GM23338 (cell line): ENCODE data around the gene NQO1. TPM values are rescaled to one million over a fixed set of nuclear protein-coding genes. Genes with fewer than 3 reads are reported as not detected.

ENCODE experiments used
- ATAC-seq: fragments of 200-7000 bp; cut with Tn5 transposase; 3 replicates; pipeline ENCODE4 v1.9.1; 2020
- DNase-seq: peaks from one replicate; pipeline ENCODE4 v3.0.0-alpha.2; 2015; ENCODE audit warnings: low spot score
- H2AFZ ChIP-seq: fragments of 200-600 bp; sonication (generic); 2 replicates; pipeline ENCODE4 v1.8.0; 2016; ENCODE audit warnings: antibody characterized with exemption, mild to moderate bottlenecking, moderate library complexity
- H3F3A ChIP-seq: fragments of 200-600 bp; sonication (generic); replicated peaks from 2 replicates; pipeline ENCODE4 v1.8.0; 2017; ENCODE audit warnings: antibody characterized with exemption, mixed run types, low read depth
- H3K27ac ChIP-seq: fragments of 200-600 bp; sonication (generic); 2 replicates; pipeline ENCODE4 v1.6.1; 2016; ENCODE audit warnings: low read depth
- H3K27me3 ChIP-seq: fragments of 200-600 bp; sonication (generic); 2 replicates; pipeline ENCODE4 v1.8.0; 2016; ENCODE audit warnings: mild to moderate bottlenecking, mixed run types, moderate library complexity; ENCODE audit not compliant: insufficient read depth
- H3K36me3 ChIP-seq: fragments of 200-600 bp; sonication (generic); 2 replicates; pipeline ENCODE4 v1.8.0; 2016; ENCODE audit warnings: mild to moderate bottlenecking; ENCODE audit not compliant: insufficient read depth
- H3K4me1 ChIP-seq: fragments of 200-600 bp; sonication (generic); 2 replicates; pipeline ENCODE4 v1.8.0; 2016; ENCODE audit warnings: mild to moderate bottlenecking, moderate library complexity; ENCODE audit not compliant: insufficient read depth
- H3K4me2 ChIP-seq: fragments of 200-600 bp; sonication (generic); 2 replicates; pipeline ENCODE4 v1.7.1; 2017; ENCODE audit warnings: mixed run types
- H3K4me3 ChIP-seq: fragments of 200-600 bp; sonication (generic); 2 replicates; pipeline ENCODE4 v1.6.1; 2016; ENCODE audit warnings: mixed run types
- H3K79me2 ChIP-seq: fragments of 200-600 bp; sonication (generic); replicated peaks from 2 replicates; pipeline ENCODE4 v1.8.0; 2017; ENCODE audit warnings: mild to moderate bottlenecking; ENCODE audit not compliant: insufficient read depth
- H3K9me2 ChIP-seq: fragments of 200-600 bp; sonication (generic); 2 replicates; pipeline ENCODE4 v1.8.0; 2017; ENCODE audit not compliant: insufficient read depth
- H4K20me1 ChIP-seq: fragments of 200-600 bp; sonication (generic); replicated peaks from 2 replicates; pipeline ENCODE4 v1.8.0; 2017; ENCODE audit warnings: mild to moderate bottlenecking; ENCODE audit not compliant: insufficient read depth
- H3K27ac Mint-ChIP-seq: 2 replicates; pipeline ENCODE4 v1.8.0; 2020; ENCODE audit warnings: inconsistent platforms, mild to moderate bottlenecking, moderate library complexity, mixed read lengths
- H3K27me3 Mint-ChIP-seq: 3 replicates; pipeline ENCODE4 v1.8.0; 2022; ENCODE audit warnings: low read depth, mild to moderate bottlenecking, moderate library complexity, mixed read lengths, inconsistent platforms; ENCODE audit not compliant: insufficient read depth, poor library complexity
- H3K36me3 Mint-ChIP-seq: 3 replicates; pipeline ENCODE4 v1.8.0; 2021; ENCODE audit warnings: low read depth, mild to moderate bottlenecking, inconsistent platforms, moderate library complexity, mixed read lengths
- H3K4me1 Mint-ChIP-seq: 3 replicates; pipeline ENCODE4 v1.8.0; 2020; ENCODE audit warnings: mild to moderate bottlenecking, inconsistent platforms, mixed read lengths
- H3K4me3 Mint-ChIP-seq: 3 replicates; pipeline ENCODE4 v1.8.0; 2021; ENCODE audit warnings: moderate library complexity, mild to moderate bottlenecking, inconsistent platforms, mixed read lengths
- H3K9me3 Mint-ChIP-seq: 3 replicates; pipeline ENCODE4 v1.8.0; 2020; ENCODE audit warnings: moderate library complexity, mild to moderate bottlenecking, inconsistent platforms, mixed read lengths
- CREB1 ChIP-seq: fragments of 250-450 bp; sonication (Bioruptor Pico); IDR thresholded peaks from 2 replicates; pipeline ENCODE4 v1.5.0; 2020; ENCODE audit warnings: low read depth, mild to moderate bottlenecking, moderate library complexity
- EZH2 ChIP-seq: fragments of 200-600 bp; sonication (generic); IDR thresholded peaks from one replicate; pipeline ENCODE4 v1.8.0; 2017; ENCODE audit warnings: antibody characterized with exemption, mild to moderate bottlenecking, low read depth; ENCODE audit not compliant: unreplicated experiment
- EZH2phosphoT487 ChIP-seq: fragments of 200-600 bp; sonication (generic); IDR thresholded peaks from one replicate; pipeline ENCODE4 v1.8.1; 2018; ENCODE audit warnings: antibody characterized with exemption; ENCODE audit not compliant: unreplicated experiment
- NANOG ChIP-seq: IDR thresholded peaks from 2 replicates; pipeline ENCODE4 v1.6.1; 2016; ENCODE audit warnings: antibody characterized with exemption, borderline replicate concordance
- STAT1 ChIP-seq: IDR thresholded peaks from one replicate; pipeline ENCODE4 v1.6.1; 2016; ENCODE audit warnings: antibody characterized with exemption; ENCODE audit not compliant: unreplicated experiment
- polyA plus RNA-seq: library from polyadenylated mRNA; unstranded; fragments of >200 nt; fragmentation: Nextera tagmentation; extraction: Ambion mirVana; gene quantifications from 2 replicates; pipeline ENCODE4 v1.2.1, GENCODE V29; 2016
- total RNA-seq: library from RNA; depleted of rRNA; stranded (reverse); fragments of >200 nt; shearing (Covaris generic); gene quantifications from 2 replicates; pipeline ENCODE4 v1.2.3, GENCODE V29; 2014
- TF ChIP-seq, protein P1 (sequence below): fragments of 250-450 bp; sonication (Bioruptor Pico); IDR thresholded peaks from 2 replicates; pipeline ENCODE4 v1.5.0; 2020; ENCODE audit warnings: mild to moderate bottlenecking, moderate library complexity
- TF ChIP-seq, protein P2 (sequence below): IDR thresholded peaks from 2 replicates; pipeline ENCODE4 v1.6.1; 2016; ENCODE audit warnings: antibody characterized with exemption

Gene NQO1
- total and polyA plus RNA-seq, 2 experiments from 2014 or later, result 80.9 to 86.3 TPM

DNA sequence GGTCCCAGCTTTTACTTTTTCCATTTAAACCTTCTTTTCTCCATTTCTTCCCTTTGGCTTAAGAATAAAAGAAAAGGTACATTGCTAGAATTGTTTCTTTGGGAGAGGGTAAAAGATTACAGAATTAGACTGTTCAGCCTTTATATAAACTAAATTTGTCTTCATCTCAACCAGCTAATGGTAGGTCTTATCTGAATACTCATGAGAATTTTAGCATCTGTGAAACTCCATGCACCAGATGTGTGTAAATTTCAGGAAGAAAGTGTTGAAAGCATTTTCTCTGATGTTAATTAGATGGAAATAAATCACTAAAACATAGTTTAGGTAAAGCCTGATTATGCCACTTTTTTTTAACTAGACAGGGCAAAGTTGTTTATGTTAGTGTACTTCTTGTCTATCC is 24.9 kb downstream of the NQO1 start (continued):
- TF ChIP-seq, protein P1, sequence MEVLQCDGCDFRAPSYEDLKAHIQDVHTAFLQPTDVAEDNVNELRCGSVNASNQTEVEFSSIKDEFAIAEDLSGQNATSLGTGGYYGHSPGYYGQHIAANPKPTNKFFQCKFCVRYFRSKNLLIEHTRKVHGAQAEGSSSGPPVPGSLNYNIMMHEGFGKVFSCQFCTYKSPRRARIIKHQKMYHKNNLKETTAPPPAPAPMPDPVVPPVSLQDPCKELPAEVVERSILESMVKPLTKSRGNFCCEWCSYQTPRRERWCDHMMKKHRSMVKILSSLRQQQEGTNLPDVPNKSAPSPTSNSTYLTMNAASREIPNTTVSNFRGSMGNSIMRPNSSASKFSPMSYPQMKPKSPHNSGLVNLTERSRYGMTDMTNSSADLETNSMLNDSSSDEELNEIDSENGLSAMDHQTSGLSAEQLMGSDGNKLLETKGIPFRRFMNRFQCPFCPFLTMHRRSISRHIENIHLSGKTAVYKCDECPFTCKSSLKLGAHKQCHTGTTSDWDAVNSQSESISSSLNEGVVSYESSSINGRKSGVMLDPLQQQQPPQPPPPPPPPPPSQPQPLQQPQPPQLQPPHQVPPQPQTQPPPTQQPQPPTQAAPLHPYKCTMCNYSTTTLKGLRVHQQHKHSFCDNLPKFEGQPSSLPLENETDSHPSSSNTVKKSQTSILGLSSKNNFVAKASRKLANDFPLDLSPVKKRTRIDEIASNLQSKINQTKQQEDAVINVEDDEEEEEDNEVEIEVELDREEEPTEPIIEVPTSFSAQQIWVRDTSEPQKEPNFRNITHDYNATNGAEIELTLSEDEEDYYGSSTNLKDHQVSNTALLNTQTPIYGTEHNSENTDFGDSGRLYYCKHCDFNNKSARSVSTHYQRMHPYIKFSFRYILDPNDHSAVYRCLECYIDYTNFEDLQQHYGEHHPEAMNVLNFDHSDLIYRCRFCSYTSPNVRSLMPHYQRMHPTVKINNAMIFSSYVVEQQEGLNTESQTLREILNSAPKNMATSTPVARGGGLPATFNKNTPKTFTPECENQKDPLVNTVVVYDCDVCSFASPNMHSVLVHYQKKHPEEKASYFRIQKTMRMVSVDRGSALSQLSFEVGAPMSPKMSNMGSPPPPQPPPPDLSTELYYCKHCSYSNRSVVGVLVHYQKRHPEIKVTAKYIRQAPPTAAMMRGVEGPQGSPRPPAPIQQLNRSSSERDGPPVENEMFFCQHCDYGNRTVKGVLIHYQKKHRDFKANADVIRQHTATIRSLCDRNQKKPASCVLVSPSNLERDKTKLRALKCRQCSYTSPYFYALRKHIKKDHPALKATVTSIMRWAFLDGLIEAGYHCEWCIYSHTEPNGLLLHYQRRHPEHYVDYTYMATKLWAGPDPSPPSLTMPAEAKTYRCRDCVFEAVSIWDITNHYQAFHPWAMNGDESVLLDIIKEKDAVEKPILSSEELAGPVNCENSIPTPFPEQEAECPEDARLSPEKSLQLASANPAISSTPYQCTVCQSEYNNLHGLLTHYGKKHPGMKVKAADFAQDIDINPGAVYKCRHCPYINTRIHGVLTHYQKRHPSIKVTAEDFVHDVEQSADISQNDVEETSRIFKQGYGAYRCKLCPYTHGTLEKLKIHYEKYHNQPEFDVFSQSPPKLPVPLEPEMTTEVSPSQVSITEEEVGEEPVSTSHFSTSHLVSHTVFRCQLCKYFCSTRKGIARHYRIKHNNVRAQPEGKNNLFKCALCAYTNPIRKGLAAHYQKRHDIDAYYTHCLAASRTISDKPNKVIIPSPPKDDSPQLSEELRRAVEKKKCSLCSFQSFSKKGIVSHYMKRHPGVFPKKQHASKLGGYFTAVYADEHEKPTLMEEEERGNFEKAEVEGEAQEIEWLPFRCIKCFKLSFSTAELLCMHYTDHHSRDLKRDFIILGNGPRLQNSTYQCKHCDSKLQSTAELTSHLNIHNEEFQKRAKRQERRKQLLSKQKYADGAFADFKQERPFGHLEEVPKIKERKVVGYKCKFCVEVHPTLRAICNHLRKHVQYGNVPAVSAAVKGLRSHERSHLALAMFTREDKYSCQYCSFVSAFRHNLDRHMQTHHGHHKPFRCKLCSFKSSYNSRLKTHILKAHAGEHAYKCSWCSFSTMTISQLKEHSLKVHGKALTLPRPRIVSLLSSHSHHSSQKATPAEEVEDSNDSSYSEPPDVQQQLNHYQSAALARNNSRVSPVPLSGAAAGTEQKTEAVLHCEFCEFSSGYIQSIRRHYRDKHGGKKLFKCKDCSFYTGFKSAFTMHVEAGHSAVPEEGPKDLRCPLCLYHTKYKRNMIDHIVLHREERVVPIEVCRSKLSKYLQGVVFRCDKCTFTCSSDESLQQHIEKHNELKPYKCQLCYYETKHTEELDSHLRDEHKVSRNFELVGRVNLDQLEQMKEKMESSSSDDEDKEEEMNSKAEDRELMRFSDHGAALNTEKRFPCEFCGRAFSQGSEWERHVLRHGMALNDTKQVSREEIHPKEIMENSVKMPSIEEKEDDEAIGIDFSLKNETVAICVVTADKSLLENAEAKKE (CRISPR knock-in tag), result no peak
- TF ChIP-seq EZH2phosphoT487, result no peak

DNA sequence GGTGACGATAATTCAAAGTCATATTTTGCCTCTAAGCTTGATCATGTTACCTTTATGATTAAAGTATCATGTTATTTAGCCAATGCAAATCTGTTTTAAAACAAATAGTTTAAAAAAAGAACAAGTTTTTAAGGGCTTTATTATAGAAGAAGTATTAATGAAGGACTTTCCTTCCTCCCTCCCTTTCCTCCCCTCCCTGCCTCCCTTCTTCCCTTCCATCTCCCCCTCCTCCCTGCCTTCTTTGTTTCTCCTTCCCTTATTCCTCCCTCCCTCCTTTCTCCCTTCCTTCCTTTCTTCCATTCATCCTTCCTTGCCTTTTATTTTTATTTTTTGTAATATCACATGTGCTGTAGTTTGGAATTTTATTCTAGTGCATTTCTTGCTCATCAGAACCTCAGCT is 26.4 kb downstream of the NQO1 start:
- peaks cover 10% of the 10 kb centered on the region; the same call in 2 of the 3 replicates for H3K36me3 Mint-ChIP-seq
- H3K27me3 Mint-ChIP-seq, result peaks cover 2% of the 10 kb centered on the region
- H3K36me3 ChIP-seq, result 0 out of 2 replicates have a peak, but pooled peaks cover 8% of the 10 kb centered on the region
- no peaks in the 10 kb centered on the region for H3F3A ChIP-seq
- H4K20me1 ChIP-seq, result no peaks in the 10 kb centered on the region
- H3K4me1 Mint-ChIP-seq, result peaks cover 3% of the 10 kb centered on the region; the same call in 1 of the 3 replicates
- no peaks in the 10 kb centered on the region for H3K9me3 Mint-ChIP-seq
- no peak overlapping the region for H3K27ac ChIP-seq
- H3K4me3 ChIP-seq, result no peak overlapping the region
- H3K4me3 Mint-ChIP-seq, result no peak overlapping the region
- no peaks in the 10 kb centered on the region for H3K79me2 ChIP-seq
- no peaks in the 10 kb centered on the region for H3K27me3 ChIP-seq
- DNase-seq, result no peak
- ATAC-seq, result no peak
- H3K4me2 ChIP-seq, result no peak overlapping the region
- no peak overlapping the region for H2AFZ ChIP-seq
- H3K27ac Mint-ChIP-seq, result no peak overlapping the region
- H3K4me1 ChIP-seq, result no peaks in the 10 kb centered on the region
- no peaks in the 10 kb centered on the region for H3K9me2 ChIP-seq
- TF ChIP-seq STAT1, result no peak
- no peak for TF ChIP-seq EZH2phosphoT487
- no peak for TF ChIP-seq NANOG
- TF ChIP-seq, protein P2, sequence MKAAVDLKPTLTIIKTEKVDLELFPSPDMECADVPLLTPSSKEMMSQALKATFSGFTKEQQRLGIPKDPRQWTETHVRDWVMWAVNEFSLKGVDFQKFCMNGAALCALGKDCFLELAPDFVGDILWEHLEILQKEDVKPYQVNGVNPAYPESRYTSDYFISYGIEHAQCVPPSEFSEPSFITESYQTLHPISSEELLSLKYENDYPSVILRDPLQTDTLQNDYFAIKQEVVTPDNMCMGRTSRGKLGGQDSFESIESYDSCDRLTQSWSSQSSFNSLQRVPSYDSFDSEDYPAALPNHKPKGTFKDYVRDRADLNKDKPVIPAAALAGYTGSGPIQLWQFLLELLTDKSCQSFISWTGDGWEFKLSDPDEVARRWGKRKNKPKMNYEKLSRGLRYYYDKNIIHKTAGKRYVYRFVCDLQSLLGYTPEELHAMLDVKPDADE, result no peak
- TF ChIP-seq CREB1 (CRISPR knock-in tag), result no peak
- no peak for TF ChIP-seq EZH2
- TF ChIP-seq, protein P1 (CRISPR knock-in tag), result no peak
